T-helper 1 cell (primary cell): ENCODE measurements around the gene CBFA2T2.
"Not testable (repeated sequence)": the region's sequence is repeated elsewhere in the genome, so short reads cannot be mapped to it uniquely, and the experiment has no call there.

Source experiments
- DNase-seq, 5 donors: peaks; one replicate each; pipeline ENCODE4 v3.0.0-alpha.2; 2012 to 2020
- total RNA-seq, 4 donors: gene quantifications; one replicate each; lab custom pipeline; 2026; lab: John Stamatoyannopoulos, UW

The CBFA2T2 gene
- total RNA-seq: 46.5 to 72.0 (median 60.9) reads per million in 4 donors

DNA sequence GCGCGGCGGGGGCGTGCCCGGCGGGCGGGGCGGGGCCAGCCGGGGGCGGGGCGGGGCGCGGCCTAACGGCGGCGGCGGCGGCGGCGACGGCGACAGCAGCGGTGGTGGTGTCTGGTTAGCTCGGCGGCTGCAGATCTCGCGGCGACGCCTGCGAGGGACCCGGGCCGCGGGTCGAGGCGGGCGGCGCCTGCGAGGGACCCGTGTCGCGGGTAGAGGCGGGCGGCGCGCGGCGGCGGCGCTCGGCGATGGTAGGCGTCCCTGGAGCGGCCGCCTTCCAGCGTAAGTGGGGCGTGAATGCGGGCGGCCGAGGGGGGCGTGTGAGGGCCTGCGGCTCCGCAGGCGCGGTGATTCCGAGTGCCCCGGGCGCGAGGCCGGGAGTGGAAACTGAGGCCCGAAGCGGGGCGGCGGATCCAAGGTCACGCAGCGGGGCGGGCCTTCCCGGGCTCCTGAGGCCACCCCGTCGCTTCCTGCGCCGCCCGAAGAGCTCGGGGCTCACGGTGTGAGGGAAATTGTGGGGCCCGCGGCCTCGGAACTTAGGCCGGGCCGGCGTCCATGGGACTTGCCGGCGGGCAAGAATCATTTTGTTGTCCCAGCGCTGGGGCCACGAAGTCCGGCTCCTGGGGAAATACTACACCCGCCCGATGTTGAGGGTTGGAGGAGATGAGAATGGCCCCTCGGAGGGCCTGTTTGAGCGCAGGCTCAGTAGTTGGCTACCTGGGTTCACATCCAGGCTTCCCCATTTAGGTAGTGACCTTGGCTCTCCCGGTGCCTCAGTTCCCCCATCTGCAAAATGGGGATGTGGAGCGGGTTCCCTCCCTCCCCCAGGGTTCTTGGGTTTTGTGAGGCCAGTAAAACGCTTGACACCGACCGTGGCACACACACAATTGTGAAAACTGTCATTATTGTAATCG, at the start of gene CBFA2T2:
TSS of gene CBFA2T2 (plus strand) at position 74 of the 911 bp plus-strand sequence. CDS start at position 246, 172 bp downstream.
- peak in 1 of 5 donors; percentile 3 for DNase-seq

DNA sequence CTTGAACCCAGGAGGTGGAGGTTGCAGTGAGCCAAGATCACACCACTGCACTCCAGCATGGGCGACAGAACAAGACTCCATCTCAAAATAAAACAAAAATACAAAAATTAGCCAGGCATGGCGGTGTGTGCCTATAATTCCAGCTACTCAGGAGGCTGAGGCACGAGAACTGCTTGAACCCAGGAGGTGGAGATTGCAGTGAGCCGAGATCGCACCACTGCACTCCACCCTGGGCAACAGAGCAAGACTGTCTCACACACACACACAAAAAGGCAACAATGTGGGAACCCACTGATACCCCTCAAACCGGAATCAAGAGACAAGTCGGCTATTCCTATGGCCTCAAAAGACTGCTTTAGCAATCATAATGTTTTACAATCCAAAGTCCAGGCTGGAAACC, 49.3 kb upstream of the CBFA2T2 start:
- DNase-seq: not testable (repeated sequence)

- DNase-seq: no peak
Observed at GRCh38 chr20:33441142-33441955, 48.5 kb upstream of the CBFA2T2 start.

DNA sequence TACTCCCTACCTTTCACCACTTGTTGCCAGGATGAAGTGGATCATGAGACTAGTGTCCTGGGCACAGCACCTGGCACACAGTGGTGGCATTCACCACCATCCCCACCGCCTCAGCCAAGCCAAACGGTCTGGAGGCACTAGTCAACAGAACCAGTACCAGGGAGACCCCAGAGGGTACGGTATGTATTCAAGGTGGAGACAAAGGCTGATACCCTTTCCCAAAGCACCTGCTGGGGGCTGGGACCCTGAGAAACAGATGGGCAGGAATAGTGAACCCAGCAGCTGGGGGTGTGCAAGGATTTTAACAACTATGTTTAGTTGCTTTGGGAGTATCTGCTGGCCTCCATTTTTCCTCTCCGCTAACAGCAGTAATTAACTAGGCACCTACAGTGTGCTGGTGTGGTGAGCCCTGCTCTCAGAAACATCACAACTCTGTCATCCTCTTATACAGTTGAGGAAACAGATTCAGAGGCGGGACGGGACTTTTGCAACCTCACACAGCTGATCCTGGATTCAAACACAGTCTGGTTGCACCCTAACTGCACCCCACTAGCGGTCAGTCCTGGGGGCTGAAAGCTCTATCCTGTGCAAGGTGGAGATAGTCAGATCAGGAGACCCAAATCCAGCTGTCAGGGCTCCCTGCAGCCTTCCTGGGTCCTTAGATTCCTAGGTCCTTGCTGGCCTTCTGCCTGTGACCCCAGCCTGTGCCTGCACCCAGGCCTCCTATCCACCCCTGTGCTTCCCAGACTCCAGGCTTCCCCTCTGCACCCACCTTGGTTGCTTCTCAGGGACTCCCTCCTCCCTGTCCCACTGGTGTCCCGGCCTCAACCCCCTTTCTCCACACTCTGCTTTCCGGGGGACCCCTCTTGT, 47.5 kb upstream of the CBFA2T2 start:
- DNase-seq: no peak

DNA sequence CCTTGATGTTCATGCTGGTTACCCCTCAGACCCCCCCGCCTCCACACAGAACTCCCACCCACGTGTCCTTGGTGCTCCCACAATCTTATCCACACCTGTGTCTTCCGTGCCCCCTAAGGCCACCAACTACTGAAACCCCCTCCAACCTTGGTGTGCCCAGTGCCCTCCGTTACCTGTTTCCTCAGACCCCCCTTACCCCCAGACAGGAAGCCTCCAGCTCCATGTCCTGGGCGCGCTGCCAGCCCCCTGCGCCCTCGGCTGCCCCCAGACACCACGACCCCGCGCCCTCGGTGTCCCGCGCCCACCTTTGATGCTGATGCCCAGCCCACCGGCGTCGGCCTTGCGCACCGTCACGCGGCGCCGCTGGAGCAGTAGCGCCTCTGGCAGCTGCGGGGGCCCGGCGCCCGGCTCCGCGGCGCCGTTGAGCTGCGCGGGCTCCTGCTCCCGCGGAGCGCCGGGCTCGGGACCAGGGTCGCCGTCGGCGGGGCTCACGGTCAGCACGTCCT, 46.8 kb upstream of the CBFA2T2 start:
- peak in 3 of 5 donors; percentile 8 to 19 (median 14) for DNase-seq

- DNase-seq: peak; percentile 83 to 89 (median 85)
Observed at GRCh38 chr20:33443512-33444239, 46.2 kb upstream of the CBFA2T2 start, which contains the start of gene SNTA1. Gene SNTA1 (minus strand): TSS chr20:33443763. CDS start chr20:33443620, 143 bp downstream.

DNA sequence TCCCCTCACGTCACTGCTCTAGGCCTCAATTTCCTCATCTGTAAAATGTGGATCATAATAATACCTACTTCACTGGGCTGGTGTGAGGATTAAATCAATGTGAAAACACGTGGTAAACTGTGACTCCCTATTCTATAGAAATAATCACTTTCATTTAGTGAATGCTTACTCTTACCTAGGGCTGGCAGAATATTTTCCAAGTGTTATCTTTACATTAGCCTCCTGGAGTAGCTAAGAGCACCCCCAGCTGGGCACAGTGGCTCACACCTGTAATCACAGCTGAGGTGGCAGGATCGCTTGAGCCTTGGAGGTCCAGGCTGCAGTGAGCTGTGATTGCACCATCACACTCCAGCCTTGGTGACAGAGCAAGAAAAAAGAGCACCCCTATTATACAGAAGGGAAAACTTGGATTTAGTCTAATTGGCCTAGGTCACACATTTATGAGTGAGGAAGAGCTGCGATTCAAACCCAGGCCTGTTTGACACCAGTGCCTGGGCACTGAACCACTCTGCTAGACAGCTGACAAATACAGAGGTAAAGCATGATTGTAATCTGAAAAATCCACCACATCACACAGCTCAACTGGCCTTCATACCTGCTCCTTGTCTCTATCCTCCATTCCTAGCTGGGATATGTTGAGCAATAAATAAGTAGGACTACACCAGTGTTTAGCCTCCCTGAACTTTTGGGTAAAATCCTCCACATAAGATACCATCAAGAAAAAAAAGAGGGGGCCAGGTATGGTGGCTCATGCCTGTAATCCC, 44.9 kb upstream of the CBFA2T2 start:
- peak in 3 of 5 donors; percentile 6 to 26 (median 17) for DNase-seq

- DNase-seq: no peak
Observed at GRCh38 chr20:33445881-33446625, 43.8 kb upstream of the CBFA2T2 start.

DNA sequence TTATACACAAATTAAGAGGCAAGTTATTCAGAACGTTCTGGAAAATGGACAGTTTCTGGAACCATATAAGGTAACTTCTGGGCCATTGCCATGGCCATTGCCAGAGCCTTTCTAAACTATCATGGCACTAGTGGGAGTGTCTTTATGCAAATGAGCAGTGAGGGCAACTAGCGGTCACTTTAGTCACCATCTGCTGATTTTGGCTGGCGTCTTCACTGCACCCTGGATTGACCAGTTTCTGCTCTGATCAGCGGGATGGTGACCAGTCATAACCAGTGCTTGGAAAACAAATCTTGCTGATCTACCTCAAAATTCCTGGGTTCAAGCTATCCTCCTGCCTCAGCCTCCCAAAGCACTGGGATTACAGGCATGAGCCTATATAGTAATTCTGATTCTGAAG, 39.0 kb upstream of the CBFA2T2 start:
- no peak for DNase-seq

GRCh38 chr20:33456916-33457642, 32.8 kb upstream of the CBFA2T2 start:
- peak; percentile 52 to 79 (median 68) for DNase-seq

- no peak for DNase-seq
Observed at GRCh38 chr20:33459599-33459998, 30.3 kb upstream of the CBFA2T2 start.

GRCh38 chr20:33460711-33461110, 29.2 kb upstream of the CBFA2T2 start:
- DNase-seq: no peak

- DNase-seq: no peak
Observed at GRCh38 chr20:33463332-33464101, 26.4 kb upstream of the CBFA2T2 start.

- not testable (repeated sequence) for DNase-seq
Observed at GRCh38 chr20:33464759-33465158, 25.1 kb upstream of the CBFA2T2 start.

DNA sequence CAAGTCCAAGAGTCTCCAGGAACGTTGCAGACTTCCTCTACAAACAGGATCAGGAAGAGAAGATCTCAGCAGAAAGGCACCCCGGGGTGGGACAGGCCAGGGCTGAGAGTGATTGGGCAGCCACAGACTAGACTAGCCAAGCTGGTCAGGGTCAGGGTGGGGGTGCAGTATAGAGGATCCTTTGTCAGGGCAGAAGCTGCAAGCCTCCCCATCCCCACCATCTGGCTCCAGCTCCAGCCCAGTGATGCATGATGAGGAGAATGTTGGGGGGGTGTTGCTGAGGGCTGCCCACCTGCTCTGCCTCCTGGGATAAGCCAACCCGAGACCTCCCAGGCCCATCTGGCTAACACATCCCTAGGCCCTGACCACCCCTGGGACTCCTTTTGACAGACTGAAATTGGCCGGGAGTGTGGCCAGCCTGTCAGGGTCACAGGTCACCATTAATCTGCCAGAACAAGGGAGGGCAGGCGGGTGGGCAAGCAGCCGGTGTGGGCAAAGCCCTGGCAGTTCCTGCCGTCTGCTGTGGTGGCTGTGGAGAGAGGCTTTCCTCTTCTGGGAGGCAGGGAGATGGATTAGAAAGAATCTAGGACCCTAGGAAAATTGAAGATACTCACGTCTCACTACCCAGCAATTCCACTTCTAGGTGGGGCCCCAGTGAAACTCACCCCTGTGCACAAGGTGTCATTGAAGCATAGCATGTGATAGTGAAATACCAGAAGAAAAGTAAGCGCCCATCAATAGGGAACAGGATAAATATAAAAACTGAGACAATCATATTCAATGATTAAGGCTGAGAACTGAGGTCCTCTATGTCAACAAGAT, 24.2 kb upstream of the CBFA2T2 start:
- DNase-seq: no peak

DNA sequence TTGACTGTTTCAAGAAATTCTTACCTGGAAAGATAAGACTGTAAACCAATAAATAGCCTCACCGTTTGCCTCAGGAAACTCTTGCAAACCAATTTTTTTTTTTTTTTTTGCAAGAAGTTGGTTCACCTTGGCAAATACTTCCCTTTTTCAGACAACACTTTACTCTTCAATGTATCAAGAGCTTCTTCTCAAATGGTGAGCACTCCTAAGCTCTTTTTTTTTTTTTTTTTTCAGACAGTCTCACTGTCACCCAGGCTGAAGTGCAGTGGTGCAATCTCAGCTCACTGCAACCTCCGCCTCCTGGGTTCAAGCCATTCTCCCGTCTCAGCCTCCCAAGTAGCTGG, 23.6 kb upstream of the CBFA2T2 start:
- no peak for DNase-seq

GRCh38 chr20:33470457-33470856, 19.4 kb upstream of the CBFA2T2 start:
- no peak for DNase-seq
